IPS-NIHi11 (cell line): Measurements from ENCODE around the gene DMRT1.

Experiments used
- DNase-seq: peaks from one replicate; pipeline ENCODE4 v3.0.0; 2012; ENCODE audit warnings: mixed read lengths, low spot score

Gene DMRT1

GRCh38 chr9:922731-923130 lies 81.2 kb downstream of the DMRT1 start:
- DNase-seq: no peak

GRCh38 chr9:926976-927375 lies 85.5 kb downstream of the DMRT1 start:
- no peak for DNase-seq

- DNase-seq: peak; percentile 63
These were observed 87.0 kb downstream of the DMRT1 start for GRCh38 chr9:928363-929042.

DNA sequence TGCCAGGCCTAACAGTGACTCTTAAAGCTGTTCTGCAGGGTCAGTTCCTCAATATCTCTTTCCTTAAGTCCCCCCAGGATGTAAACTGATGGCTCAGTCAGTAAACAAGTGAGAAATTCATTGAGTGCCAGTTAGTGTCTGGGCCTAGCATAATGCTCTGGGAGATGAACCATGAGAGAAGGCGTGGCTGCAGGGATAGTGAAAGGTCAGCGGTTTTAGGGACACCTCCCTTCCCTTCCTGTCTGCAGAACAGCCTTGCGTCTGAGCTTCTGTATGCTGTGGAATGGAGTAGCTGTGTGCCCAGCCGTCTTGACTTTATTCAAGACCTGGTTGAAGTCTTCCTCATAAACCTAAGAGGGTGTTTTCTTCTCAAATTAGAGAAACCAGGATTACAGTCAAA lies 88.2 kb downstream of the DMRT1 start:
- DNase-seq: no peak

GRCh38 chr9:933356-933755 lies 91.9 kb downstream of the DMRT1 start:
- no peak for DNase-seq

- no peak for DNase-seq
These were observed 94.0 kb downstream of the DMRT1 start for GRCh38 chr9:935348-935965.

GRCh38 chr9:942805-943580 lies 101.5 kb downstream of the DMRT1 start:
- peak; percentile 12 for DNase-seq

DNA sequence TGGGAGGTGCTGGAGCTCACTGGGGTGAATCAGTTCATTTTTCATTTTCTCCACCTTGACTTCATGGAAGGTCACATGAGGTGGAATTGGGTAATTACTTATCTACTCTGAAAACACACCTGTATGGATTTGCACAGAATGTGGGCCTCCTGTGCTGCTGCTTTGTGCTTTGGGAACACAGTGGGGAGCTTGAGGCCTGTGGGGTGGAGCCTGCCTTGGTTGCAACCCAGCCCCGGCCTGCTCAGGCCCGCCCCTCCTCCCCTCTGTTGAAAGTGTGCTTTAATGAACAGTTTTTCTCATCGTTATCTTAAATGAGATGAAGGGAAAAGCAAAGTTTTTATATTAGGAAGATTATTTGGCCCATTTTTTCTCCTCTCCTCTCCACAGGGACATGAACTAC lies 106.5 kb downstream of the DMRT1 start:
- DNase-seq: peak; percentile 28

- DNase-seq: no peak
These were observed 107.0 kb downstream of the DMRT1 start for GRCh38 chr9:948497-948896.

DNA sequence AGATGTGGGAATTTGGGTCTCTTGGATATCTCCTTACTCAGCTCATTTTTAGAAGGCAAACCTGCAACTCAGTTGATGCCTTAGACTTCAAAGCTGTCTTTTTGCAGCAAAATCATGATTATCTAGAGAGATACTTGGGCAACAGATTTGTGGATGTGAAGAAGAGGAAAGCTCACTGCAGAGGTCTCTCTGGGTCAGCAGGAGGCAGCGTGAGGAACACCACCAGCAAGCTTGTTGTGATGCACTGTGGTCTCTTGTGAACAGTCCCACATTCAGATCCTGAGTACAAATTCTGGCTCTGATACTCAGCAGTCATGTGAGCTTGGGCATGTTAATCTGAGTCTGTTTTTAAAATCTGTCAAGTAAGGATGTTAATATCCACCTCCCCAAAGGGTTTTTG lies 108.6 kb downstream of the DMRT1 start:
- no peak for DNase-seq

GRCh38 chr9:952546-952945 lies 111.0 kb downstream of the DMRT1 start:
- DNase-seq: no peak

DNA sequence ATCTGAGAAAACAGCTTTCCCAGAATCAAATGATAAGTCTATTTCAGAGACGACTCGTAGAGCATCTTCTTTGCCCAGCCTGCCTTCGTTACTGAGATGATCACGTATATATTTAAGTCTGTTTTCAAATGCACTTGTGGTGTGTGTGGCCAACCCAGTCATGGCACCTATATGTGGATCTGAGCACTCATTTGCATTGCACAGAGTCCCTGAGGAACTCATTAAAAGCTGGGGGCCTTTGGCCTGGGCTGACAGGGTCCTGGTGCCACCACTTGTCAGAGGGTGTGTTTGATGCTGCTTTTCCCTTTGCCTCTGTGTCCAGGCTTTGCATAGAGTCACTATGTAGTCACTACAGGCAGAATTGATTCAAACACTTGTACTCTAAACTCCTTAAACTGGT lies 117.6 kb downstream of the DMRT1 start:
- no peak for DNase-seq

- DNase-seq: no peak
These were observed 118.4 kb downstream of the DMRT1 start for GRCh38 chr9:959914-960313.

GRCh38 chr9:962023-962422 lies 120.5 kb downstream of the DMRT1 start:
- DNase-seq: no peak

DNA sequence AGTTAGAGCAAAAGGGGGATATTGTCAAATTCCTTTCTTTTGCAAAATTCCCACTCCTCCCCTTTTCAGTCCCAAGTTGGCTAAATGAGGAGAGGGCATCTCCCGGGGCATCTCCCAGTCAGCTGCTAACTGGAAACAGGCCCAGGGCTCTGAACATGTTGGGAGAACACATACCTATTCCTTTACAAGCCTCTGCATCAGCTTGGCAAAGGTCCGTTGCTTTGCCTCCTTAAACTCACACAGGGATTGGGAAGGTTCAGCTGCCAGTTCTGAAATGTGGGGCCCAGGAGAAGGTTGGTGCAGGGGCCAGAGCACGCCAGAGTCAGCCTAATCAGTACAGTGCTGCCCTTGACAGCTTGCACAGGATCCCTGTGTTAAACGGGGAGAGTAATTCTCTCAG lies 124.0 kb downstream of the DMRT1 start:
- DNase-seq: no peak

DNA sequence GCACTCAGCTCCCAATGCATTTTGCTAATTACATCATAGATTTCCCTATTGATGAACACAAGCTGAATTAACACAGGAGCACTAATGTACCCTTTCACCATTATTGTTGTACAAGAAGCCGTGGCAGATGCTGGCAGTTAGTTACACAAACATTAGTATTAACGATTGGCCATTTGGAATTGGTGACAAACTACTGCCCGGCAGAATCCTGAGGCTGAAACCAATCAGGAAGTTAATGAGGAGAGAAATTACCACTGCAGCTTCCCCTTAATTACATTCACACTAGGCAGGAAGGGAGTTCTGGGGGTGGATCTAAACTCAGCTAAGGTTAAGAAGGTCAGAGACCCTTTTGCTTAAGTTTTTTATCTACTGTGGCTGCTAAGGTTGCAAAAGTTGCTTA lies 125.4 kb downstream of the DMRT1 start:
- no peak for DNase-seq

- DNase-seq: peak; percentile 56
These were observed 125.9 kb downstream of the DMRT1 start for GRCh38 chr9:967436-967835.

DNA sequence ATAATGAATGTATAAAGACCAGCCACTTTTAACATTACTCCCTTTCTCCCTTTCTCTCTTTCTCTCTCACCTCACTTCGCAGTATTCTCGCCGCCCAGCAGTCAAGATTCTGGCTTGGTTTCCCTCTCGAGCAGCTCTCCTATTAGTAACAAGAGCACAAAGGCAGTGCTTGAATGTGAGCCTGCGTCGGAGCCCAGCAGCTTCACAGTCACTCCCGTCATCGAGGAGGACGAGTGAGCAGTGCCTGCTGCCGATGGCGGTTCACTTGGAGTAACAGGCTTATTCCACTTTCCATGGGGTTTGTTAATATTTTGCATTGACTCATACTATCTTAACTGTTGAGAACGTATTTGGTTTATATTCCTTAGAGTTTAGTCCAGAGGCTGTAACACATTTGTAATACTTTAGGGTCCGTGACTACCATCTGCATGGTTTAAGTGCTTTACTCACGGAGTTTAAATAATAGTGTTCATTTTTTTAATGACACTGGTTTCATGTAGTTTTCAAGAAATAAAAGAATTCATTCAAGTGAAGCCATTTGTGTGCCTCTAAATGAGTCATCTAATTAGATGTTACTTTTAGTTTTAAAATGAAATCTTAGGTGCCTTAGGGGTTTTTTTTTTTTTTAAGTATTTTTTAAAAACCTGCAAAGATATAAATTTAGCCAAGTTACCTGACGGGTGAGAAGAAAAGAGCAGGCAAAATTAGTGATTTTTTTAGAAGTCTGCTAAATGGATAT lies 126.6 kb downstream of the DMRT1 start:
- DNase-seq: peak; percentile 36

DNA sequence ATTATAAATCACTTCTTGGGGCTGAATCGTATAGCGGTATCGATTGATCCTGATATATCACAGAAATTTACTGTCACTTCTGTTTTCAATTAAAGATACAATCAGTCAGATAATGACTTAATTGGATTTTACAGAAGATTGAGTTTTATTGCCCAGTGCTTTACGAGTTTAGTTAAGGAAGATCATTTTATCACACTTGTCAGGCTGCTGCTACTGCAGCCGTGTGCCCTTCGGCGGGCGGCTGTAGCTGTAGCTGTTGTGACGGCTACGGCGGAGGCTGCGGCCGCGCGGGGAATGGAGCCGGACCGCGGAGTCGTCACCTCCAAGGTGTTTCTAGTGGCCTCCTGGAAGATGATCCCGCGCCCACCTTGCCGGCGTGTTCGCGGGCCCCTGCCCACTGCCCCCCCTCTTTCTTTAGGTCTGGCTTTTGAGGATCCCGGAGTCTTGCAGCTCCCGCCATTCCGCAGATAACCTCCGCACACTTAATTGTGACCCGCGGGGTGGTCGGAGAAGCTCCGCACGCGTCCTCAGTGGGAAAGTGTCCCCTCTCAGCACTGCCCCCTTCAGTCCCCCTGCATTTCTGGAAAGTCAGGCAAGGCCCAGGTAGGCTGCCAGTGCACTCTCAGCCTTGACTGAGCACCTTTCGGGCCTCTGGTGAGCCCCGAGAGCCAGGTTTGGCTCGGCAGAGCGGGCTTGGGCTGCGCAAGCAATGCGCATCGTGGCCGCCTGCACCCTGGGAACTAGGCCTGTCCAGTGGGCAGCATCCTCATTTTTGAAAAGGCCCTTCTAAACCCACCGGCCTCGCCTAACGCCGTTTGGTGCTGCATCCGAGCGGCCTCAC lies 128.0 kb downstream of the DMRT1 start:
- peak; percentile 49 for DNase-seq

DNA sequence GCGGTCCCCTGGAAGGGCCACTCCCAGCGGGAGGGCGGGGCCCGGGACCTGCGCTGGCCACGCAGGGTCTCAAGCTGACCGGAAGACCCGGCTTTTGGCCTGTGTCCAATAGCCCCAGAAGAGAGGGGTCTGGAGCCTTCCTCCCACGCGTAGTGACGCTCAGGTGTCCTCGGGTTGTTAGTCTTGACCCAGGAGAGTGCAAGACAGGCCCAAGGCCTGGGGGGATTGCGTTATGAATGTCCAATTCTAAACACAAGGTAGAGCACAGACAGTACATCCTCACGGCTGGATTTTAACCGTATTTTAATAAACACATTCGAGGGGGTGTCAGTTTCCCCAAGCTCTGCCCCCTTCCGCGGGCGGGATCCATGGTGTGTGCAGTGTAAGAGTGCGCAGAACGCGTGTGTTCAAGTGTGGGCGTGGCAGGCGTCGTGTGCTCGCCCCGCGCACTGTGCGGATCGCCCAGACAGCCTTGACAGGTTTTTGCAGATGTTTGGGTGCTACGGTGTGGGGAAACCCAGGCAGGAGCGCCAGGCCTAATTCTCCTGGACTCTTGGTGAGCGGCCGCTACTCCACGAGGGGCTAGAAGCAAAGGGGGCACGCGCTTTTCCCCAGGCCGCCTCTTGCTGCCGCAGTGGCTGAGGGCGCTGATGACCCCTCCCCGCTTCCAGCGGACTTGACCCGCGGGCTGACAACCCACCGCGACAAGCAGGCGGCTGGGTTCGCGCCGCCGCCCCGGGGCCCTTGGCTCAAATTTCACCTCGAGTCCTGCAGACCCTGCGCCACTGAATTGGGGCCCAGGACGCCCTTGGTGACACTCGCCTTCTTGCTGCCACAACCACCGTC lies 128.9 kb downstream of the DMRT1 start:
- DNase-seq: peak; percentile 43
